HepG2 (cell line): Measurements from ENCODE around the gene HACD1. TPM values are rescaled to one million over a fixed set of nuclear protein-coding genes. Genes with fewer than 3 reads are reported as not detected.

Experiments
- CBX2 ChIP-seq, 2 experiments: fragments of 200-600 bp in 1 of 2; sonication (generic); formaldehyde crosslinking in 1 of 2; IDR thresholded peaks; 2 replicates each; pipeline versions ENCODE4 v1.7.0 to v1.8.1; 2018 to 2022; ENCODE audit warnings: low read depth in 2 of 2, low read length in 1 of 2, mild to moderate bottlenecking in 1 of 2, missing genetic modification reagents in 1 of 2
- CHD4 ChIP-seq: fragments of 200-600 bp; sonication (generic); IDR thresholded peaks from 2 replicates; pipeline ENCODE4 v1.7.0; 2017; ENCODE audit warnings: mild to moderate bottlenecking, low read length, borderline replicate concordance
- DMAP1 ChIP-seq: IDR thresholded peaks from 2 replicates; pipeline ENCODE4 v1.6.1; 2016
- HMGA1 ChIP-seq: sonication (generic); formaldehyde crosslinking; conservative IDR thresholded peaks from 2 replicates; pipeline ENCODE4 v1.4.0; 2020; ENCODE audit warnings: missing genetic modification reagents
- HOXA7 ChIP-seq: sonication (generic); formaldehyde crosslinking; IDR thresholded peaks from 2 replicates; pipeline ENCODE4 v1.8.1; 2022; ENCODE audit warnings: mild to moderate bottlenecking, missing genetic modification reagents, moderate library complexity
- IRX3 ChIP-seq: sonication (generic); formaldehyde crosslinking; IDR thresholded peaks from 2 replicates; pipeline ENCODE4 v1.8.1; 2023; ENCODE audit warnings: mild to moderate bottlenecking, low read depth, missing genetic modification reagents, borderline replicate concordance
- KMT2B ChIP-seq: IDR thresholded peaks from 2 replicates; pipeline ENCODE4 v1.6.1; 2016; ENCODE audit warnings: missing genetic modification reagents, missing compliant biosample characterization
- PRDM15 ChIP-seq: sonication (generic); formaldehyde crosslinking; IDR thresholded peaks from 2 replicates; pipeline ENCODE4 v1.4.0; 2020; ENCODE audit warnings: missing genetic modification reagents
- SYNCRIP ChIP-seq: fragments of 200-400 bp; formaldehyde crosslinking; IDR thresholded peaks from 2 replicates; pipeline ENCODE4 v1.6.1; 2018; ENCODE audit warnings: mild to moderate bottlenecking, low read depth, low read length; ENCODE audit not compliant: insufficient read depth
- ZBTB21 ChIP-seq: sonication (generic); formaldehyde crosslinking; IDR thresholded peaks from 2 replicates; pipeline ENCODE4 v1.4.0; 2020; ENCODE audit warnings: missing genetic modification reagents
- ZBTB42 ChIP-seq: sonication (generic); formaldehyde crosslinking; IDR thresholded peaks from 2 replicates; pipeline ENCODE4 v1.5.0; 2020; ENCODE audit warnings: mild to moderate bottlenecking, missing genetic modification reagents
- ZNF343 ChIP-seq: sonication (generic); formaldehyde crosslinking; IDR thresholded peaks from 2 replicates; pipeline ENCODE4 v1.4.0; 2020; ENCODE audit warnings: mild to moderate bottlenecking, missing genetic modification reagents
- ZNF569 ChIP-seq: sonication (generic); formaldehyde crosslinking; IDR thresholded peaks from 2 replicates; pipeline ENCODE4 v1.5.0; 2020; ENCODE audit warnings: mild to moderate bottlenecking, missing genetic modification reagents, moderate library complexity, borderline replicate concordance
- ZNF672 ChIP-seq: sonication (generic); formaldehyde crosslinking; IDR thresholded peaks from 2 replicates; pipeline ENCODE4 v1.8.1; 2022; ENCODE audit warnings: missing genetic modification reagents
- ZNF709 ChIP-seq: sonication (generic); formaldehyde crosslinking; IDR thresholded peaks from 2 replicates; pipeline ENCODE4 v1.5.0; 2020; ENCODE audit warnings: mild to moderate bottlenecking, missing genetic modification reagents
- polyA plus RNA-seq, 8 experiments: library from polyadenylated mRNA; depleted of rRNA in 3 of 8; stranded (reverse) in 7 of 8; unstranded in 1 of 8; fragments of >200 nt; fragmentation: Illumina TruSeq in 4 of 8; extraction: Trizol in 4 of 8; gene quantifications; 2 replicates each; pipeline versions ENCODE4 v1.2.1 to v1.2.3, GENCODE V29; 2011 to 2016; ENCODE audit warnings: low read depth in 4 of 8, missing spikeins in 1 of 8, mixed read lengths in 1 of 8; ENCODE audit not compliant: insufficient read depth in 1 of 8
- total RNA-seq, 5 experiments: library from RNA; depleted of rRNA; stranded (reverse); fragments of >200 nt; fragmentation: Illumina TruSeq; extraction: Trizol; gene quantifications; 2 replicates each; pipeline ENCODE4 v1.2.3, GENCODE V29; 2016; ENCODE audit warnings: low read depth in 1 of 5
- TF ChIP-seq, protein P1 (sequence below): sonication (generic); formaldehyde crosslinking; IDR thresholded peaks from 2 replicates; pipeline ENCODE4 v1.4.0; 2020; ENCODE audit warnings: mild to moderate bottlenecking, low read depth, missing genetic modification reagents
- TF ChIP-seq, protein P2 (sequence below): sonication (generic); formaldehyde crosslinking; IDR thresholded peaks from 2 replicates; pipeline ENCODE4 v1.4.0; 2020; ENCODE audit warnings: missing genetic modification reagents, borderline replicate concordance

Gene HACD1
- total and polyA plus RNA-seq, 2 of the 13 experiments (the other 11 are each of a cell fraction or from before 2014, with no cell fraction given) = 43.4 to 47.6 TPM

DNA sequence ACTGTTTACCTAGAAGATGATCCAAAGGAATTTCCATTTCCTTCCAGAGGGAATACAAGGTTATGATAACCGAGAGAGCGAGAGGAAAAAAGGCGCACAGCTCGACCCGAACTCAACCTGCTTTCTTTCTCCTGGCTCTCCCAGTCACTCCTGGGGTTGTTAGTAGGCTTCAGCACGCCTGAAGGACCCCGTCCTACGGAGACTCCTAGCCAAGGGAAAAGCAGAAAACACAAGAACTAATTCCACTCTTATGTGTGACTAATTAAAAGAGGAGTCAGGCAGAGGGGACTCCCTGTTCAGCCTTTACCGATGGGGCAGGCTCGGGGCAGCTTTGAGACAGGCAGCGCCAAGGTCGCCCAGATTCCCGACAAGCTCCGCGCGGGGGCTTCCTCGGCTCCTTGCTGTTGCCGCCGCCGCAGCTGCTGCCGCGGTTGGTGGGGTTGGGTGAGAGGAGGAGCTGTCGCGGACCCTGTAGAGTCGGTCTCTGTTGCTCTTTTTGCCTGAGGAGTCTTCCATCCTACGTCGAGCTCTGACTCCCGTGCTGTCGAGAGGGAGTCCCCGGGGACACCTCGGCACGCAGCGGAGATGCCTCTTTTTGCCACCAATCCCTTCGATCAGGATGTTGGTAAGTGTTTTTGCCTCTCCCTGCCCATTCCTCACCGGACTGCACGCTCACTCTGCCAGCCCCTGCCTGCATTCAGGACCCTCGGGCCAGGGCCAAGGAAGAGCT lies 26.7 kb upstream of the HACD1 start, which contains the start of gene STAM (continued):
- TF ChIP-seq ZBTB21 (CRISPR knock-in tag) = no peak
- TF ChIP-seq ZNF343 = 0 out of 2 replicates have a peak, but pooled peaks have one; percentile 34
- peak; percentile 43; the same call in 1 of the 2 replicates for TF ChIP-seq DMAP1 (CRISPR knock-in tag)
- TF ChIP-seq ZBTB42 (CRISPR knock-in tag) = no peak
- TF ChIP-seq ZNF709 (CRISPR knock-in tag) = peak; percentile 77; the same call in 1 of the 2 replicates
- no peak for TF ChIP-seq ZNF672 (CRISPR knock-in tag)
- no peak for TF ChIP-seq CHD4
- TF ChIP-seq ZNF569 (CRISPR knock-in tag) = no peak
- TF ChIP-seq CBX2 (IDR thresholded peaks at IDR 0.05; ENCODE audit: low read depth, low read length) = no peak
- no peak for TF ChIP-seq CBX2 (CRISPR knock-in tag; IDR thresholded peaks at IDR 0.05; ENCODE audit: low read depth)
- TF ChIP-seq HOXA7 = no peak
- TF ChIP-seq, protein P1, sequence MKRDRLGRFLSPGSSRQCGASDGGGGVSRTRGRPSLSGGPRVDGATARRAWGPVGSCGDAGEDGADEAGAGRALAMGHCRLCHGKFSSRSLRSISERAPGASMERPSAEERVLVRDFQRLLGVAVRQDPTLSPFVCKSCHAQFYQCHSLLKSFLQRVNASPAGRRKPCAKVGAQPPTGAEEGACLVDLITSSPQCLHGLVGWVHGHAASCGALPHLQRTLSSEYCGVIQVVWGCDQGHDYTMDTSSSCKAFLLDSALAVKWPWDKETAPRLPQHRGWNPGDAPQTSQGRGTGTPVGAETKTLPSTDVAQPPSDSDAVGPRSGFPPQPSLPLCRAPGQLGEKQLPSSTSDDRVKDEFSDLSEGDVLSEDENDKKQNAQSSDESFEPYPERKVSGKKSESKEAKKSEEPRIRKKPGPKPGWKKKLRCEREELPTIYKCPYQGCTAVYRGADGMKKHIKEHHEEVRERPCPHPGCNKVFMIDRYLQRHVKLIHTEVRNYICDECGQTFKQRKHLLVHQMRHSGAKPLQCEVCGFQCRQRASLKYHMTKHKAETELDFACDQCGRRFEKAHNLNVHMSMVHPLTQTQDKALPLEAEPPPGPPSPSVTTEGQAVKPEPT (CRISPR knock-in tag) = no peak
- no peak for TF ChIP-seq PRDM15 (CRISPR knock-in tag)
- TF ChIP-seq HMGA1 (CRISPR knock-in tag) = no peak
- no peak for TF ChIP-seq IRX3 (CRISPR knock-in tag)
- TF ChIP-seq, protein P2, sequence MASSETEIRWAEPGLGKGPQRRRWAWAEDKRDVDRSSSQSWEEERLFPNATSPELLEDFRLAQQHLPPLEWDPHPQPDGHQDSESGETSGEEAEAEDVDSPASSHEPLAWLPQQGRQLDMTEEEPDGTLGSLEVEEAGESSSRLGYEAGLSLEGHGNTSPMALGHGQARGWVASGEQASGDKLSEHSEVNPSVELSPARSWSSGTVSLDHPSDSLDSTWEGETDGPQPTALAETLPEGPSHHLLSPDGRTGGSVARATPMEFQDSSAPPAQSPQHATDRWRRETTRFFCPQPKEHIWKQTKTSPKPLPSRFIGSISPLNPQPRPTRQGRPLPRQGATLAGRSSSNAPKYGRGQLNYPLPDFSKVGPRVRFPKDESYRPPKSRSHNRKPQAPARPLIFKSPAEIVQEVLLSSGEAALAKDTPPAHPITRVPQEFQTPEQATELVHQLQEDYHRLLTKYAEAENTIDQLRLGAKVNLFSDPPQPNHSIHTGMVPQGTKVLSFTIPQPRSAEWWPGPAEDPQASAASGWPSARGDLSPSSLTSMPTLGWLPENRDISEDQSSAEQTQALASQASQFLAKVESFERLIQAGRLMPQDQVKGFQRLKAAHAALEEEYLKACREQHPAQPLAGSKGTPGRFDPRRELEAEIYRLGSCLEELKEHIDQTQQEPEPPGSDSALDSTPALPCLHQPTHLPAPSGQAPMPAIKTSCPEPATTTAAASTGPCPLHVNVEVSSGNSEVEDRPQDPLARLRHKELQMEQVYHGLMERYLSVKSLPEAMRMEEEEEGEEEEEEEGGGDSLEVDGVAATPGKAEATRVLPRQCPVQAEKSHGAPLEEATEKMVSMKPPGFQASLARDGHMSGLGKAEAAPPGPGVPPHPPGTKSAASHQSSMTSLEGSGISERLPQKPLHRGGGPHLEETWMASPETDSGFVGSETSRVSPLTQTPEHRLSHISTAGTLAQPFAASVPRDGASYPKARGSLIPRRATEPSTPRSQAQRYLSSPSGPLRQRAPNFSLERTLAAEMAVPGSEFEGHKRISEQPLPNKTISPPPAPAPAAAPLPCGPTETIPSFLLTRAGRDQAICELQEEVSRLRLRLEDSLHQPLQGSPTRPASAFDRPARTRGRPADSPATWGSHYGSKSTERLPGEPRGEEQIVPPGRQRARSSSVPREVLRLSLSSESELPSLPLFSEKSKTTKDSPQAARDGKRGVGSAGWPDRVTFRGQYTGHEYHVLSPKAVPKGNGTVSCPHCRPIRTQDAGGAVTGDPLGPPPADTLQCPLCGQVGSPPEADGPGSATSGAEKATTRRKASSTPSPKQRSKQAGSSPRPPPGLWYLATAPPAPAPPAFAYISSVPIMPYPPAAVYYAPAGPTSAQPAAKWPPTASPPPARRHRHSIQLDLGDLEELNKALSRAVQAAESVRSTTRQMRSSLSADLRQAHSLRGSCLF (CRISPR knock-in tag) = no peak
- TF ChIP-seq KMT2B (CRISPR knock-in tag) = peak; percentile 97
- no peak for TF ChIP-seq SYNCRIP
